ENCODE results near the gene ST3GAL6. TPM values are rescaled to one million over a fixed set of nuclear protein-coding genes. Genes with fewer than 3 reads are reported as not detected.

The ST3GAL6 gene
- total RNA-seq (100 to 1,000 TPM in 1 of 5 donors, 10 to 100 TPM in 3, not detected in 1; 13.6 to 129 (median 40.3) TPM), polyA plus RNA-seq (1 to 10 TPM; 5.8 to 7.7 (median 6.1) TPM)
- long read RNA-seq, donor 1, partial matches to known transcripts, result 28 of 28 reads
- long read RNA-seq, donor 1, other reads (novel, unspliced or antisense), result 0 of 28 reads
- long read RNA-seq, donor 2, partial matches to known transcripts, result 0 of 2 reads
- long read RNA-seq, donor 2, other reads (novel, unspliced or antisense), result 0 of 2 reads
- long read RNA-seq, donor 3, result 0 reads
- long read RNA-seq, donor 4, result 0 reads
- long read RNA-seq, donor 5, partial matches to known transcripts, result 0 of 2 reads
- long read RNA-seq, donor 5, other reads (novel, unspliced or antisense), result 0 of 2 reads
- long read RNA-seq, donor 6, result 0 reads
- long read RNA-seq, donor 7, partial matches to known transcripts, result 0 of 2 reads
- long read RNA-seq, donor 7, other reads (novel, unspliced or antisense), result 0 of 2 reads
- long read RNA-seq, donor 8, partial matches to known transcripts, result 8 of 8 reads
- long read RNA-seq, donor 8, other reads (novel, unspliced or antisense), result 0 of 8 reads
- long read RNA-seq, donor 9, result 0 reads
- long read RNA-seq, donor 10, result 0 reads

GRCh38 chr3:98763076-98763475 is at the start of gene ST3GAL6:
ST3GAL6 (plus strand) TSS chr3:98763340; CDS start chr3:98768441, 5,101 bp downstream.
- TF ChIP-seq POLR2AphosphoS5 (IDR thresholded peaks at IDR 0.05) (no peak), EP300 (IDR thresholded peaks at IDR 0.05) (no peak), POLR2A (IDR thresholded peaks at IDR 0.05) (no peak)
- TF ChIP-seq, protein P1, sequence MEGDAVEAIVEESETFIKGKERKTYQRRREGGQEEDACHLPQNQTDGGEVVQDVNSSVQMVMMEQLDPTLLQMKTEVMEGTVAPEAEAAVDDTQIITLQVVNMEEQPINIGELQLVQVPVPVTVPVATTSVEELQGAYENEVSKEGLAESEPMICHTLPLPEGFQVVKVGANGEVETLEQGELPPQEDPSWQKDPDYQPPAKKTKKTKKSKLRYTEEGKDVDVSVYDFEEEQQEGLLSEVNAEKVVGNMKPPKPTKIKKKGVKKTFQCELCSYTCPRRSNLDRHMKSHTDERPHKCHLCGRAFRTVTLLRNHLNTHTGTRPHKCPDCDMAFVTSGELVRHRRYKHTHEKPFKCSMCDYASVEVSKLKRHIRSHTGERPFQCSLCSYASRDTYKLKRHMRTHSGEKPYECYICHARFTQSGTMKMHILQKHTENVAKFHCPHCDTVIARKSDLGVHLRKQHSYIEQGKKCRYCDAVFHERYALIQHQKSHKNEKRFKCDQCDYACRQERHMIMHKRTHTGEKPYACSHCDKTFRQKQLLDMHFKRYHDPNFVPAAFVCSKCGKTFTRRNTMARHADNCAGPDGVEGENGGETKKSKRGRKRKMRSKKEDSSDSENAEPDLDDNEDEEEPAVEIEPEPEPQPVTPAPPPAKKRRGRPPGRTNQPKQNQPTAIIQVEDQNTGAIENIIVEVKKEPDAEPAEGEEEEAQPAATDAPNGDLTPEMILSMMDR (IDR thresholded peaks at IDR 0.05), result no peak
- Histone ChIP-seq H3K27me3 (no peaks in the 10 kb centered on the region), H3K4me1 (peaks cover 5 to 62% (median 22%) of the 10 kb centered on the region in 4 donors), H3K9me3 (no peaks in the 10 kb centered on the region), H3K27ac (peak within 1 kb of the TSS in 4 of 5 donors; percentile 6 to 56 (median 42)), H3K36me3 (no peaks in the 10 kb centered on the region), H3K4me3 (peak within 1 kb of the TSS in 3 of 4 donors; percentile 2 to 22 (median 20))
- 36 to 71% (median 65%) methylated on average over 1 of the region's 1 CpG for WGBS, 5 donors
- intact Hi-C loops (cut with DNase I; ENCODE audit: low total_unique reads), result no loop called here
- DNase-seq, result peak in 1 of 2 donors; percentile 60

- H3K36me3 ChIP-seq, result no peaks in the 10 kb centered on the region
- H3K27ac ChIP-seq, result no peak overlapping the region
- DNase-seq, result no peak
- no peak for TF ChIP-seq POLR2A (IDR thresholded peaks at IDR 0.05)
- no peak overlapping the region for H3K4me3 ChIP-seq
- H3K9me3 ChIP-seq, result no peaks in the 10 kb centered on the region
- H3K4me1 ChIP-seq, result no peaks in the 10 kb centered on the region
- WGBS, 5 donors, result 81 to 88% (median 85%) methylated on average over 3 of the region's 3 CpGs
- no peaks in the 10 kb centered on the region for H3K27me3 ChIP-seq
- intact Hi-C loops (cut with DNase I; ENCODE audit: low total_unique reads), result no loop called here
These were observed 49.2 kb upstream of the ST3GAL6 start for GRCh38 chr3:98713984-98714383.

GRCh38 chr3:98717584-98717983 is 45.6 kb upstream of the ST3GAL6 start:
- no peak overlapping the region for H3K4me3 ChIP-seq
- H3K36me3 ChIP-seq, result no peaks in the 10 kb centered on the region
- WGBS, 5 donors, result 49 to 70% (median 61%) methylated on average over 2 of the region's 2 CpGs
- H3K4me1 ChIP-seq, result no peaks in the 10 kb centered on the region
- intact Hi-C loops (cut with DNase I; ENCODE audit: low total_unique reads), result no loop called here
- H3K9me3 ChIP-seq, result no peaks in the 10 kb centered on the region
- no peaks in the 10 kb centered on the region for H3K27me3 ChIP-seq
- TF ChIP-seq EP300 (IDR thresholded peaks at IDR 0.05) (no peak), POLR2A (IDR thresholded peaks at IDR 0.05) (no peak), POLR2AphosphoS5 (IDR thresholded peaks at IDR 0.05) (no peak)
- TF ChIP-seq, protein P1 (IDR thresholded peaks at IDR 0.05), result no peak
- DNase-seq, result no peak
- no peak overlapping the region for H3K27ac ChIP-seq

DNA sequence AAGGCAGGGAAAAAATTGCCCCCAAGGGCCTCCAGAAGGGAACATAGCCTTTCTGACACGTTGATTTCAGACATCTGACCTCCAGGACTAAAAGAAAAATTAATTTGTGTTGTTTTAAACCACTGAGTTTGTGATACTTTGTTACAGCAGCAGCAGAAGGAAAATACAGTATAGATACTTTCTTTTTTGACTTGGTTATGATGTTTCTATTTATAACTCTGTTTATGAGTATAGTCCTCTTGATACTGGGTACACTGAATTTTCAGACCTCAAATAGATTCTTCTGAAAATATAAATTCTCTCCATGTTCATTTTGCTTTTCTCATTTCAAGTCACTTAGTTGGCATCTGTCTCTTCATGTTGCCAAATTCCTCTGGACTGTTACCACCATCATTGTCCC is 44.4 kb upstream of the ST3GAL6 start:
- DNase-seq, result no peak
- no peak for TF ChIP-seq POLR2AphosphoS5 (IDR thresholded peaks at IDR 0.05)
- no peak for TF ChIP-seq EP300 (IDR thresholded peaks at IDR 0.05)
- TF ChIP-seq POLR2A (IDR thresholded peaks at IDR 0.05), result no peak
- TF ChIP-seq, protein P1 (IDR thresholded peaks at IDR 0.05), result no peak
- H3K27me3 ChIP-seq, result no peaks in the 10 kb centered on the region
- H3K9me3 ChIP-seq, result no peaks in the 10 kb centered on the region
- no peaks in the 10 kb centered on the region for H3K36me3 ChIP-seq
- intact Hi-C loops (cut with DNase I; ENCODE audit: low total_unique reads), result no loop called here
- no peak overlapping the region for H3K27ac ChIP-seq
- no peak overlapping the region for H3K4me3 ChIP-seq
- H3K4me1 ChIP-seq, result no peaks in the 10 kb centered on the region
- 39 to 52% (median 49%) methylated on average over 1 of the region's 1 CpG for WGBS, 5 donors
